HG02973 (cell line): ENCODE data around the gene GDF11.

Experiments used
- ATAC-seq: cut with Tn5 transposase; IDR thresholded peaks from one replicate; pipeline ENCODE4 v1.9.1; 2021; ENCODE audit warnings: moderate library complexity; ENCODE audit not compliant: unreplicated experiment

GDF11 gene

GRCh38 chr12:55780685-55781084 is 37.8 kb downstream of the GDF11 start:
- no peak for ATAC-seq

GRCh38 chr12:55788546-55788945 is 45.6 kb downstream of the GDF11 start:
- no peak for ATAC-seq

GRCh38 chr12:55789171-55789570 is 46.2 kb downstream of the GDF11 start:
- ATAC-seq: no peak

- ATAC-seq: no peak
Observed at GRCh38 chr12:55789893-55790292, 47.0 kb downstream of the GDF11 start.

GRCh38 chr12:55795950-55796349 is 53.0 kb downstream of the GDF11 start:
- no peak for ATAC-seq

GRCh38 chr12:55797068-55797467 is 54.1 kb downstream of the GDF11 start:
- no peak for ATAC-seq

- ATAC-seq: no peak
Observed at GRCh38 chr12:55797550-55797949, 54.6 kb downstream of the GDF11 start.
